Hepatocyte (in vitro differentiated cells): ENCODE measurements around the gene PUSL1. TPM values are rescaled to one million over a fixed set of nuclear protein-coding genes. Genes with fewer than 3 reads are reported as not detected.

Experiments
- DNase-seq: peaks from one replicate; pipeline ENCODE4 v3.0.0-alpha.2; 2016; ENCODE audit warnings: low spot score
- H2AFZ ChIP-seq: fragments of 200-600 bp; sonication (generic); 2 replicates; pipeline ENCODE4 v1.6.0; 2016; ENCODE audit warnings: antibody characterized with exemption, mild to moderate bottlenecking
- H3K27ac ChIP-seq: fragments of 200-600 bp; sonication (generic); 2 replicates; pipeline ENCODE4 v1.5.1; 2016; ENCODE audit warnings: mild to moderate bottlenecking
- H3K27me3 ChIP-seq: fragments of 200-600 bp; sonication (generic); 2 replicates; pipeline ENCODE4 v1.6.1; 2016
- H3K36me3 ChIP-seq: fragments of 200-600 bp; sonication (generic); replicated peaks from 2 replicates; pipeline ENCODE4 v1.5.1; 2016; ENCODE audit warnings: low read depth; ENCODE audit not compliant: insufficient read depth
- H3K4me1 ChIP-seq: fragments of 200-600 bp; sonication (generic); 2 replicates; pipeline ENCODE4 v1.5.1; 2016; ENCODE audit warnings: mild to moderate bottlenecking, moderate library complexity; ENCODE audit not compliant: insufficient read depth
- H3K4me2 ChIP-seq: fragments of 200-600 bp; sonication (generic); 2 replicates; pipeline ENCODE4 v1.6.0; 2016
- H3K4me3 ChIP-seq: fragments of 200-600 bp; sonication (generic); 2 replicates; pipeline ENCODE4 v1.5.1; 2016; ENCODE audit warnings: mild to moderate bottlenecking
- H3K79me2 ChIP-seq: fragments of 200-600 bp; sonication (generic); 2 replicates; pipeline ENCODE4 v1.6.0; 2017; ENCODE audit warnings: mild to moderate bottlenecking
- H3K9me2 ChIP-seq: fragments of 200-600 bp; sonication (generic); replicated peaks from 2 replicates; pipeline ENCODE4 v1.6.0; 2017; ENCODE audit warnings: mild to moderate bottlenecking; ENCODE audit not compliant: insufficient read depth
- H3K9me3 ChIP-seq: fragments of 200-600 bp; sonication (generic); 2 replicates; pipeline ENCODE4 v1.5.1; 2016; ENCODE audit warnings: low read depth, mild to moderate bottlenecking
- H4K20me1 ChIP-seq: fragments of 200-600 bp; sonication (generic); 2 replicates; pipeline ENCODE4 v1.6.0; 2016; ENCODE audit warnings: mild to moderate bottlenecking; ENCODE audit not compliant: insufficient read depth, poor library complexity, severe bottlenecking
- EZH2 ChIP-seq: fragments of 200-600 bp; sonication (generic); IDR thresholded peaks from 2 replicates; pipeline ENCODE4 v1.6.1; 2016; ENCODE audit warnings: antibody characterized with exemption, mild to moderate bottlenecking, borderline replicate concordance
- EZH2phosphoT487 ChIP-seq: fragments of 200-600 bp; sonication (generic); IDR thresholded peaks from one replicate; pipeline ENCODE4 v1.6.1; 2018; ENCODE audit warnings: antibody characterized with exemption, mild to moderate bottlenecking, low read depth, moderate library complexity; ENCODE audit not compliant: unreplicated experiment, severe bottlenecking
- WGBS: methylation state at CpG from one replicate; pipeline ENCODE4 v1.1.6; 2016; ENCODE audit warnings: low lambda C conversion rate; ENCODE audit errors: missing lambda C conversion rate; 5-methylcytosine and 5-hydroxymethylcytosine counted together
- polyA plus RNA-seq: library from polyadenylated mRNA; unstranded; fragments of >200 nt; fragmentation: Nextera tagmentation; extraction: Ambion mirVana; gene quantifications from 2 replicates; pipeline ENCODE4 v1.2.1, GENCODE V29; 2016
- total RNA-seq: library from RNA; depleted of rRNA; stranded (reverse); fragments of >200 nt; gene quantifications from 2 replicates; pipeline ENCODE4 v1.2.3, GENCODE V29; 2014
- TF ChIP-seq, protein P1 (sequence below): fragments of 200-600 bp; sonication (generic); IDR thresholded peaks from 2 replicates; pipeline ENCODE4 v1.5.1; 2016; ENCODE audit warnings: antibody characterized with exemption, mild to moderate bottlenecking; ENCODE audit not compliant: poor library complexity

PUSL1 gene
- total and polyA plus RNA-seq, 2 experiments from 2014 or later, result 27.7 to 37.2 TPM

DNA sequence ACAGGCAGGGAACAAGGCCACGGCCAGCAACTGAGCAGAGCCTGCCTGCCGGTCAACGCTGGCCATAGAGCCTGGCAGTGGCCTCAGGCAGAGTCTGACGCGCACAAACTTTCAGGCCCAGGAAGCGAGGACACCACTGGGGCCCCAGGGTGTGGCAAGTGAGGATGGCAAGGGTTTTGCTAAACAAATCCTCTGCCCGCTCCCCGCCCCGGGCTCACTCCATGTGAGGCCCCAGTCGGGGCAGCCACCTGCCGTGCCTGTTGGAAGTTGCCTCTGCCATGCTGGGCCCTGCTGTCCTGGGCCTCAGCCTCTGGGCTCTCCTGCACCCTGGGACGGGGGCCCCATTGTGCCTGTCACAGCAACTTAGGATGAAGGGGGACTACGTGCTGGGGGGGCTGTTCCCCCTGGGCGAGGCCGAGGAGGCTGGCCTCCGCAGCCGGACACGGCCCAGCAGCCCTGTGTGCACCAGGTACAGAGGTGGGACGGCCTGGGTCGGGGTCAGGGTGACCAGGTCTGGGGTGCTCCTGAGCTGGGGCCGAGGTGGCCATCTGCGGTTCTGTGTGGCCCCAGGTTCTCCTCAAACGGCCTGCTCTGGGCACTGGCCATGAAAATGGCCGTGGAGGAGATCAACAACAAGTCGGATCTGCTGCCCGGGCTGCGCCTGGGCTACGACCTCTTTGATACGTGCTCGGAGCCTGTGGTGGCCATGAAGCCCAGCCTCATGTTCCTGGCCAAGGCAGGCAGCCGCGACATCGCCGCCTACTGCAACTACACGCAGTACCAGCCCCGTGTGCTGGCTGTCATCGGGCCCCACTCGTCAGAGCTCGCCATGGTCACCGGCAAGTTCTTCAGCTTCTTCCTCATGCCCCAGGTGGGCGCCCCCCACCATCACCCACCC, 22.9 kb downstream of the PUSL1 start, which contains the start of gene TAS1R3:
Gene TAS1R3 (plus strand): TSS at position 213 of the 898 bp plus-strand sequence. CDS start 66 bp downstream, at position 279.
- Histone ChIP-seq H3K4me3 (no peak within 1 kb of the TSS), H3K27ac (no peak within 1 kb of the TSS), H3K79me2 (peaks cover 8% of the 10 kb centered on the region), H3K4me1 (peaks cover 15% of the 10 kb centered on the region), H4K20me1 (peaks cover under 1% of the 10 kb centered on the region), H3K4me2 (peak within 1 kb of the TSS; percentile 62), H3K36me3 (no peaks in the 10 kb centered on the region), H3K9me3 (no peaks in the 10 kb centered on the region), H3K9me2 (no peaks in the 10 kb centered on the region), H2AFZ (no peak within 1 kb of the TSS), H3K27me3 (no peaks in the 10 kb centered on the region)
- no peak for TF ChIP-seq EZH2
- no peak for TF ChIP-seq EZH2phosphoT487
- TF ChIP-seq, protein P1, sequence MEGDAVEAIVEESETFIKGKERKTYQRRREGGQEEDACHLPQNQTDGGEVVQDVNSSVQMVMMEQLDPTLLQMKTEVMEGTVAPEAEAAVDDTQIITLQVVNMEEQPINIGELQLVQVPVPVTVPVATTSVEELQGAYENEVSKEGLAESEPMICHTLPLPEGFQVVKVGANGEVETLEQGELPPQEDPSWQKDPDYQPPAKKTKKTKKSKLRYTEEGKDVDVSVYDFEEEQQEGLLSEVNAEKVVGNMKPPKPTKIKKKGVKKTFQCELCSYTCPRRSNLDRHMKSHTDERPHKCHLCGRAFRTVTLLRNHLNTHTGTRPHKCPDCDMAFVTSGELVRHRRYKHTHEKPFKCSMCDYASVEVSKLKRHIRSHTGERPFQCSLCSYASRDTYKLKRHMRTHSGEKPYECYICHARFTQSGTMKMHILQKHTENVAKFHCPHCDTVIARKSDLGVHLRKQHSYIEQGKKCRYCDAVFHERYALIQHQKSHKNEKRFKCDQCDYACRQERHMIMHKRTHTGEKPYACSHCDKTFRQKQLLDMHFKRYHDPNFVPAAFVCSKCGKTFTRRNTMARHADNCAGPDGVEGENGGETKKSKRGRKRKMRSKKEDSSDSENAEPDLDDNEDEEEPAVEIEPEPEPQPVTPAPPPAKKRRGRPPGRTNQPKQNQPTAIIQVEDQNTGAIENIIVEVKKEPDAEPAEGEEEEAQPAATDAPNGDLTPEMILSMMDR, result no peak
- WGBS, result 78% methylated on average over 37 of the region's 41 CpGs
- no peak for DNase-seq

DNA sequence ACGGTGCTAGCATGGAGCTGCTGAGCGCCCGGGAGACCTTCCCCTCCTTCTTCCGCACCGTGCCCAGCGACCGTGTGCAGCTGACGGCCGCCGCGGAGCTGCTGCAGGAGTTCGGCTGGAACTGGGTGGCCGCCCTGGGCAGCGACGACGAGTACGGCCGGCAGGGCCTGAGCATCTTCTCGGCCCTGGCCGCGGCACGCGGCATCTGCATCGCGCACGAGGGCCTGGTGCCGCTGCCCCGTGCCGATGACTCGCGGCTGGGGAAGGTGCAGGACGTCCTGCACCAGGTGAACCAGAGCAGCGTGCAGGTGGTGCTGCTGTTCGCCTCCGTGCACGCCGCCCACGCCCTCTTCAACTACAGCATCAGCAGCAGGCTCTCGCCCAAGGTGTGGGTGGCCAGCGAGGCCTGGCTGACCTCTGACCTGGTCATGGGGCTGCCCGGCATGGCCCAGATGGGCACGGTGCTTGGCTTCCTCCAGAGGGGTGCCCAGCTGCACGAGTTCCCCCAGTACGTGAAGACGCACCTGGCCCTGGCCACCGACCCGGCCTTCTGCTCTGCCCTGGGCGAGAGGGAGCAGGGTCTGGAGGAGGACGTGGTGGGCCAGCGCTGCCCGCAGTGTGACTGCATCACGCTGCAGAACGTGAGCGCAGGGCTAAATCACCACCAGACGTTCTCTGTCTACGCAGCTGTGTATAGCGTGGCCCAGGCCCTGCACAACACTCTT, 23.8 kb downstream of the PUSL1 start:
- no peaks in the 10 kb centered on the region for H3K36me3 ChIP-seq
- DNase-seq, result no peak
- no peak overlapping the region for H3K4me3 ChIP-seq
- 91% methylated on average over 47 of the region's 57 CpGs for WGBS
- H3K9me3 ChIP-seq, result no peaks in the 10 kb centered on the region
- no peaks in the 10 kb centered on the region for H3K27me3 ChIP-seq
- TF ChIP-seq, protein P1, result no peak
- no peak for TF ChIP-seq EZH2phosphoT487
- TF ChIP-seq EZH2, result no peak
- H3K4me2 ChIP-seq, result no peak overlapping the region
- no peaks in the 10 kb centered on the region for H3K79me2 ChIP-seq
- peaks cover 15% of the 10 kb centered on the region for H3K4me1 ChIP-seq
- H3K9me2 ChIP-seq, result no peaks in the 10 kb centered on the region
- no peak overlapping the region for H2AFZ ChIP-seq
- H3K27ac ChIP-seq, result no peak overlapping the region
- H4K20me1 ChIP-seq, result no peaks in the 10 kb centered on the region

DNA sequence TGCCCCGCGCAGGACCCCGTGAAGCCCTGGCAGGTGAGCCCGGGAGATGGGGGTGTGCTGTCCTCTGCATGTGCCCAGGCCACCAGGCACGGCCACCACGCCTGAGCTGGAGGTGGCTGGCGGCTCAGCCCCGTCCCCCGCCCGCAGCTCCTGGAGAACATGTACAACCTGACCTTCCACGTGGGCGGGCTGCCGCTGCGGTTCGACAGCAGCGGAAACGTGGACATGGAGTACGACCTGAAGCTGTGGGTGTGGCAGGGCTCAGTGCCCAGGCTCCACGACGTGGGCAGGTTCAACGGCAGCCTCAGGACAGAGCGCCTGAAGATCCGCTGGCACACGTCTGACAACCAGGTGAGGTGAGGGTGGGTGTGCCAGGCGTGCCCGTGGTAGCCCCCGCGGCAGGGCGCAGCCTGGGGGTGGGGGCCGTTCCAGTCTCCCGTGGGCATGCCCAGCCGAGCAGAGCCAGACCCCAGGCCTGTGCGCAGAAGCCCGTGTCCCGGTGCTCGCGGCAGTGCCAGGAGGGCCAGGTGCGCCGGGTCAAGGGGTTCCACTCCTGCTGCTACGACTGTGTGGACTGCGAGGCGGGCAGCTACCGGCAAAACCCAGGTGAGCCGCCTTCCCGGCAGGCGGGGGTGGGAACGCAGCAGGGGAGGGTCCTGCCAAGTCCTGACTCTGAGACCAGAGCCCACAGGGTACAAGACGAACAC, 24.5 kb downstream of the PUSL1 start:
- Histone ChIP-seq H3K4me2 (no peak overlapping the region), H3K27me3 (no peaks in the 10 kb centered on the region), H3K9me2 (no peaks in the 10 kb centered on the region), H3K4me3 (no peak overlapping the region), H3K36me3 (no peaks in the 10 kb centered on the region), H4K20me1 (no peaks in the 10 kb centered on the region), H3K79me2 (no peaks in the 10 kb centered on the region), H3K9me3 (no peaks in the 10 kb centered on the region), H3K27ac (no peak overlapping the region), H2AFZ (no peak overlapping the region), H3K4me1 (peaks cover 15% of the 10 kb centered on the region)
- 89% methylated on average over 35 of the region's 48 CpGs for WGBS
- no peak for DNase-seq
- no peak for TF ChIP-seq EZH2
- TF ChIP-seq EZH2phosphoT487, result no peak
- TF ChIP-seq, protein P1, result no peak
